ENCODE data around the gene DPP10.

The DPP10 gene

GRCh38 chr2:115739574-115739973 lies 1297.1 kb downstream of the DPP10 start:
- DNase-seq (ENCODE audit: low read depth) = no peak
- TF ChIP-seq CTCF (conservative IDR thresholded peaks at IDR 0.05; ENCODE audit: low read length) = no peak

GRCh38 chr2:115746151-115746550 lies 1303.7 kb downstream of the DPP10 start:
- TF ChIP-seq CTCF (conservative IDR thresholded peaks at IDR 0.05; ENCODE audit: low read length) = no peak
- no peak for DNase-seq (ENCODE audit: low read depth)
- no peak overlapping the region for H3K4me3 ChIP-seq (ENCODE audit: low read length)

More at GRCh38 chr2:115739574-115739973, 1297.1 kb downstream of the DPP10 start:
- H3K4me3 ChIP-seq (ENCODE audit: low read length) = no peak overlapping the region

GRCh38 chr2:115757286-115757685 lies 1314.8 kb downstream of the DPP10 start:
- no peak for TF ChIP-seq CTCF (conservative IDR thresholded peaks at IDR 0.05; ENCODE audit: low read length)

GRCh38 chr2:115763601-115764000 lies 1321.2 kb downstream of the DPP10 start:
- DNase-seq (ENCODE audit: low read depth) = no peak
- H3K4me3 ChIP-seq (ENCODE audit: low read length) = no peak overlapping the region
- no peak for TF ChIP-seq CTCF (conservative IDR thresholded peaks at IDR 0.05; ENCODE audit: low read length)

More at GRCh38 chr2:115757286-115757685, 1314.8 kb downstream of the DPP10 start:
- no peak for DNase-seq (ENCODE audit: low read depth)
- no peak overlapping the region for H3K4me3 ChIP-seq (ENCODE audit: low read length)

- no peak for TF ChIP-seq CTCF (conservative IDR thresholded peaks at IDR 0.05; ENCODE audit: low read length)
- no peak for DNase-seq (ENCODE audit: low read depth)
- H3K4me3 ChIP-seq (ENCODE audit: low read length) = no peak overlapping the region
Measured at GRCh38 chr2:115771516-115771915, 1329.1 kb downstream of the DPP10 start.

GRCh38 chr2:115774361-115774760 lies 1331.9 kb downstream of the DPP10 start:
- H3K4me3 ChIP-seq (ENCODE audit: low read length) = no peak overlapping the region
- DNase-seq (ENCODE audit: low read depth) = no peak
- TF ChIP-seq CTCF (conservative IDR thresholded peaks at IDR 0.05; ENCODE audit: low read length) = no peak

GRCh38 chr2:115779085-115779632 lies 1336.7 kb downstream of the DPP10 start:
- no peak for DNase-seq (ENCODE audit: low read depth)
- no peak for TF ChIP-seq CTCF (conservative IDR thresholded peaks at IDR 0.05; ENCODE audit: low read length)
- H3K4me3 ChIP-seq (ENCODE audit: low read length) = no peak overlapping the region
